ENCODE data around the gene TERT. TPM values are rescaled to one million over a fixed set of nuclear protein-coding genes. Genes with fewer than 3 reads are reported as not detected.

TERT gene
- total and polyA plus RNA-seq, 2 donors (not counting 1 experiment from before 2014, with no cell fraction given) = 0.24 to 0.39 TPM

DNA sequence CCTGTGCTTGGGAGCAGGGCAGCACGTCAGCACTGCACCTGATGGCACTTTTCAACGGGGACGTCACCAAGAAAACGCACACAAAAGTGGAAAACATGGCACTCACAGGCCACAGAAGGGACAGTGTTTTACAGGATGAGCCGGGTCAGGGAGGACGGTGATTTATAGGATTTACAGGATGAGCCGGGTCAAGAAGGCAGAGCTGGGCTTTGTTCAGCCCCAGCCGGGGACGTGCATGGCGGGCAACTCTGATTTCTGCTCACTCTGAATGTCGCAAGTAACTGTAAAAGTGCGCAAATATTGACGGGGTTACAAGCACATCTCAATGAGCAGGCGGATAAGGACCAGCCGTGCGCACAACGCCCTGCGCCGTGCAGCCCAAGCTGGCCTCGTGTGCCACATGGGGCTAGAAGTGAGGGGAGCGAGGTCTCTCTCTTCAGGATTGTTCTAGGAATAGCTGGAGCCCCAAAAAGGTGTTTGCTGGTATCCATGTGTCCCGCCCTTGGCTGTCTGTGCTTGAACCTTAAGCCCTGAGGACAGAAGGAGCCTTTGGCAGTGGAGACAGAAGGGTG is 53.3 kb downstream of the TERT start:
- intact Hi-C loops (cut with micrococcal nuclease) = no loop called here
- Histone ChIP-seq H3K27ac (ENCODE audit: low read length in 2 of 2) (no peak overlapping the region), H3K4me1 (ENCODE audit: control insufficient read depth in 2 of 2, insufficient read depth in 2 of 2, low read length in 2 of 2) (no peaks in the 10 kb centered on the region), H2AFZ (ENCODE audit: insufficient read depth, low read depth, low read length, poor library complexity, severe bottlenecking) (no peak overlapping the region), H3K4me2 (replicated peaks; ENCODE audit: low read depth, low read length, poor library complexity, severe bottlenecking) (no peak overlapping the region), H3K9me3 (ENCODE audit: control extremely low read depth in 1 of 3, control insufficient read depth in 2 of 3, insufficient read depth in 1 of 3, low read length in 2 of 3) (peaks cover 0 to 12% (median under 1%) of the 10 kb centered on the region in 3 donors), H3K27me3 (replicated peaks in 1 of 4; ENCODE audit: control extremely low read depth in 1 of 4, control insufficient read depth in 3 of 4, insufficient read depth in 4 of 4, low read length in 3 of 4) (peaks cover 0 to 13% (median 1%) of the 10 kb centered on the region in 4 experiments), H3K79me2 (ENCODE audit: control insufficient read depth, insufficient read depth, low read length) (no peaks in the 10 kb centered on the region), H3K9ac (ENCODE audit: low read length) (no peak overlapping the region), H3K4me3 (ENCODE audit: control extremely low read depth in 1 of 5, extremely low read depth in 1 of 5, insufficient read depth in 1 of 5, low read depth in 2 of 5, low read length in 4 of 5) (no peak overlapping the region), H3K36me3 (replicated peaks in 1 of 2; ENCODE audit: control extremely low read depth in 1 of 2, control insufficient read depth in 1 of 2, extremely low read depth in 1 of 2, insufficient read depth in 2 of 2, low read length in 1 of 2) (no peaks in the 10 kb centered on the region), H4K20me1 (ENCODE audit: control insufficient read depth, insufficient read depth, low read length, poor library complexity, severe bottlenecking) (no peaks in the 10 kb centered on the region)
- DNase-seq (no peak), ATAC-seq (ENCODE audit: low read depth) (no peak)
- Mint-ChIP-seq H3K27ac (no peak overlapping the region), H3K27me3 (no peaks in the 10 kb centered on the region), H3K4me1 (no peaks in the 10 kb centered on the region), H3K4me3 (no peak overlapping the region), H3K9me3 (ENCODE audit: insufficient read depth) (peaks cover 1% of the 10 kb centered on the region)
- CTCF ChIA-PET = no interaction called here
- TF ChIP-seq, protein P1, sequence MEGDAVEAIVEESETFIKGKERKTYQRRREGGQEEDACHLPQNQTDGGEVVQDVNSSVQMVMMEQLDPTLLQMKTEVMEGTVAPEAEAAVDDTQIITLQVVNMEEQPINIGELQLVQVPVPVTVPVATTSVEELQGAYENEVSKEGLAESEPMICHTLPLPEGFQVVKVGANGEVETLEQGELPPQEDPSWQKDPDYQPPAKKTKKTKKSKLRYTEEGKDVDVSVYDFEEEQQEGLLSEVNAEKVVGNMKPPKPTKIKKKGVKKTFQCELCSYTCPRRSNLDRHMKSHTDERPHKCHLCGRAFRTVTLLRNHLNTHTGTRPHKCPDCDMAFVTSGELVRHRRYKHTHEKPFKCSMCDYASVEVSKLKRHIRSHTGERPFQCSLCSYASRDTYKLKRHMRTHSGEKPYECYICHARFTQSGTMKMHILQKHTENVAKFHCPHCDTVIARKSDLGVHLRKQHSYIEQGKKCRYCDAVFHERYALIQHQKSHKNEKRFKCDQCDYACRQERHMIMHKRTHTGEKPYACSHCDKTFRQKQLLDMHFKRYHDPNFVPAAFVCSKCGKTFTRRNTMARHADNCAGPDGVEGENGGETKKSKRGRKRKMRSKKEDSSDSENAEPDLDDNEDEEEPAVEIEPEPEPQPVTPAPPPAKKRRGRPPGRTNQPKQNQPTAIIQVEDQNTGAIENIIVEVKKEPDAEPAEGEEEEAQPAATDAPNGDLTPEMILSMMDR (IDR thresholded peaks at IDR 0.05) = no peak
- TF ChIP-seq EZH2 (IDR thresholded peaks at IDR 0.05; ENCODE audit: borderline replicate concordance, insufficient read depth, low read depth, low read length, poor library complexity, severe bottlenecking) = no peak
- POLR2A ChIA-PET = no interaction called here
- 92% methylated on average over 21 of the region's 22 CpGs for WGBS (ENCODE audit: insufficient coverage)

DNA sequence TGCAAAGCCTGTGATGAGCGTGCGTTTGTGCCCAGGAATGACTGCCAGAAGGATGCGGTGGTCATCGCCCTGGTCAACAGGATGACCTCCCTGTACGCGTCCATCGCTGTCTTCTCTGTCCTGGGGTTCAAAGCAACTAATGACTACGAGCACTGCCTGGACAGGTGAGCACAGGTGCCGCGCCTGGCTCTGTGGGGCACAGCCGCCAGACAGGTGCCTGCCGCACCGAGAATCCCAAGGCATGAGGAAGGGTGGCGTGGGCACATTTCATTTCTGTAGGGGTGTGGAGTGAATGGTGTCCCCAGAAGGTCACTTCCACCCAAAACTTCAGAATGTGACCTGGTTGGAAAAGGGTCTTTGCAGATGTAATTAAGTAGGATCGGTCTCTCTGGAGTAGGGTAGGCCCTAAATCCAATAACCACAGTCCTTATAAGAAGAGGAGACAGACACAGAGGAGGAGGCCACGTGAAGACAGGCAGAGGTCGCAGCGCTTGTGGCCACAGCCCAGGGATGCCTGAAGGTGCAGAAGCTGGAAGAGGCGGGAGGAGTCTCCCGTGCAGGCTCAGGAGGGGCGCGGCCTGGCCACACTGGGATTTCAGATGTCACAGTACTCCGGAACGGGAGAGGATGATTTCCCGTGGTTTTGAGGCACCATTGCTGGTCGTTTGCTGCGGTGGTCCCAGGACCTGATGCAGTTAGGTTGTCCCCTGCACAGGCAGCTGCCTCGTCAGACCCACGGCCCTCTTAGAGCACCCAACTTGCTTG is 54.2 kb downstream of the TERT start:
- Mint-ChIP-seq H3K9me3 (ENCODE audit: insufficient read depth) (peaks cover 7% of the 10 kb centered on the region), H3K27me3 (no peaks in the 10 kb centered on the region), H3K27ac (no peak overlapping the region), H3K4me3 (no peak overlapping the region), H3K4me1 (no peaks in the 10 kb centered on the region)
- intact Hi-C loops (cut with micrococcal nuclease) = no loop called here
- DNase-seq (no peak), ATAC-seq (ENCODE audit: low read depth) (no peak)
- no peak overlapping the region for H3K27ac ChIP-seq (ENCODE audit: low read length in 2 of 2)
- CTCF ChIA-PET = no interaction called here
- peaks cover 0 to 16% (median 9%) of the 10 kb centered on the region in 3 donors for H3K9me3 ChIP-seq (ENCODE audit: control extremely low read depth in 1 of 3, control insufficient read depth in 2 of 3, insufficient read depth in 1 of 3, low read length in 2 of 3)
- H2AFZ ChIP-seq (ENCODE audit: insufficient read depth, low read depth, low read length, poor library complexity, severe bottlenecking) = no peak overlapping the region
- no peaks in the 10 kb centered on the region for H4K20me1 ChIP-seq (ENCODE audit: control insufficient read depth, insufficient read depth, low read length, poor library complexity, severe bottlenecking)
- no peak overlapping the region for H3K4me2 ChIP-seq (replicated peaks; ENCODE audit: low read depth, low read length, poor library complexity, severe bottlenecking)
- POLR2A ChIA-PET = no interaction called here
- WGBS (ENCODE audit: insufficient coverage) = 94% methylated on average over 28 of the region's 29 CpGs
- no peaks in the 10 kb centered on the region for H3K36me3 ChIP-seq (replicated peaks in 1 of 2; ENCODE audit: control extremely low read depth in 1 of 2, control insufficient read depth in 1 of 2, extremely low read depth in 1 of 2, insufficient read depth in 2 of 2, low read length in 1 of 2)
- no peak for TF ChIP-seq EZH2 (IDR thresholded peaks at IDR 0.05; ENCODE audit: borderline replicate concordance, insufficient read depth, low read depth, low read length, poor library complexity, severe bottlenecking)
- TF ChIP-seq, protein P1 (IDR thresholded peaks at IDR 0.05) = no peak
- peaks cover 0 to 6% (median 1%) of the 10 kb centered on the region in 4 experiments for H3K27me3 ChIP-seq (replicated peaks in 1 of 4; ENCODE audit: control extremely low read depth in 1 of 4, control insufficient read depth in 3 of 4, insufficient read depth in 4 of 4, low read length in 3 of 4)
- no peaks in the 10 kb centered on the region for H3K79me2 ChIP-seq (ENCODE audit: control insufficient read depth, insufficient read depth, low read length)
- H3K9ac ChIP-seq (ENCODE audit: low read length) = no peak overlapping the region
- no peak overlapping the region for H3K4me3 ChIP-seq (ENCODE audit: control extremely low read depth in 1 of 5, extremely low read depth in 1 of 5, insufficient read depth in 1 of 5, low read depth in 2 of 5, low read length in 4 of 5)
- no peaks in the 10 kb centered on the region for H3K4me1 ChIP-seq (ENCODE audit: control insufficient read depth in 2 of 2, insufficient read depth in 2 of 2, low read length in 2 of 2)
